Endothelial cell of umbilical vein (primary cell): ENCODE results near the gene CES5A. TPM values are rescaled to one million over a fixed set of nuclear protein-coding genes. Genes with fewer than 3 reads are reported as not detected.

Experiments used
- BruUV-seq: library from RNA; stranded (reverse); fragments of 400-500 nt; replicated peaks from 2 replicates; lab custom pipeline; 2021; lab: Mats Ljungman, UMichigan
- CTCF ChIA-PET: fragments of 300-600, 350-600 bp; sonication (Branson Sonifier 250); formaldehyde crosslinking; loops from one replicate; lab custom pipeline; 2021; ENCODE audit warnings: antibody characterized with exemption, inconsistent platforms; lab: Charles Lee
- POLR2A ChIA-PET: fragments of 300-600, 350-600 bp; sonication (Branson Sonifier 250); formaldehyde crosslinking; loops from one replicate; lab custom pipeline; 2021; ENCODE audit warnings: antibody characterized with exemption, inconsistent platforms; lab: Charles Lee
- DNase-seq: peaks from one replicate; pipeline ENCODE4 v3.0.0-alpha.2; 2011; ENCODE audit warnings: low read depth, low spot score
- FAIRE-seq: peaks from 2 replicates; lab custom pipeline; 2011; peaks lifted over from hg19 to GRCh38; lab: Jason Lieb, UNC
- H2AFZ ChIP-seq: 2 replicates; pipeline ENCODE4 v1.6.0; 2012; ENCODE audit warnings: low read depth, low read length, control low read depth, inconsistent platforms
- H3K27ac ChIP-seq: 2 replicates; pipeline ENCODE4 v1.5.1; 2011; ENCODE audit warnings: low read depth, mild to moderate bottlenecking, control low read depth, low read length, moderate library complexity; ENCODE audit not compliant: insufficient read depth
- H3K27me3 ChIP-seq, 2 experiments: 2 replicates each; pipeline versions ENCODE4 v1.6.0 to v1.6.1; 2011; ENCODE audit warnings: low read length in 2 of 2, mixed read lengths in 1 of 2; ENCODE audit not compliant: control insufficient read depth in 2 of 2, insufficient read depth in 2 of 2
- H3K36me3 ChIP-seq, 2 experiments: 2 replicates in 1 of 2; 3 replicates in 1 of 2; pipeline ENCODE4 v1.5.1; 2011; ENCODE audit warnings: low read length in 2 of 2, mild to moderate bottlenecking in 1 of 2, moderate library complexity in 1 of 2; ENCODE audit not compliant: control insufficient read depth in 2 of 2, insufficient read depth in 2 of 2; ENCODE audit errors: extremely low read depth in 1 of 2
- H3K4me1 ChIP-seq: 3 replicates; pipeline ENCODE4 v1.5.1; 2011; ENCODE audit warnings: mild to moderate bottlenecking, low read length; ENCODE audit not compliant: control insufficient read depth, insufficient read depth; ENCODE audit errors: extremely low read depth
- H3K4me2 ChIP-seq: 2 replicates; pipeline ENCODE4 v1.6.1; 2011; ENCODE audit warnings: low read length, control low read depth, mixed read lengths; ENCODE audit not compliant: insufficient read depth
- H3K4me3 ChIP-seq, 3 experiments: fragments of 200-600 bp in 1 of 3; sonication (generic), shearing (Covaris generic) in 1 of 3; replicated peaks in 1 of 3; 2 replicates each; pipeline ENCODE4 v1.5.1; 2011 to 2016; ENCODE audit warnings: control low read depth in 3 of 3, low read length in 3 of 3, mild to moderate bottlenecking in 2 of 3, inconsistent platforms in 1 of 3, low read depth in 1 of 3, moderate library complexity in 1 of 3; ENCODE audit not compliant: insufficient read depth in 1 of 3
- H3K79me2 ChIP-seq: 2 replicates; pipeline ENCODE4 v1.6.0; 2012; ENCODE audit warnings: low read length, inconsistent platforms; ENCODE audit not compliant: control insufficient read depth, insufficient read depth
- H3K9ac ChIP-seq: replicated peaks from 2 replicates; pipeline ENCODE3; 2011; ENCODE audit warnings: low read length, control low read depth; ENCODE audit not compliant: insufficient read depth; ENCODE audit errors: extremely low read depth
- H3K9me1 ChIP-seq: replicated peaks from 3 replicates; pipeline ENCODE4 v1.6.0; 2011; ENCODE audit warnings: mild to moderate bottlenecking, low read length; ENCODE audit not compliant: control insufficient read depth, insufficient read depth; ENCODE audit errors: extremely low read depth
- H3K9me3 ChIP-seq: replicated peaks from 2 replicates; pipeline ENCODE4 v1.5.1; 2012; ENCODE audit warnings: low read length, inconsistent platforms; ENCODE audit not compliant: control insufficient read depth, insufficient read depth
- H4K20me1 ChIP-seq: replicated peaks from 2 replicates; pipeline ENCODE3; 2011; ENCODE audit warnings: mild to moderate bottlenecking, low read length; ENCODE audit not compliant: control insufficient read depth, insufficient read depth; ENCODE audit errors: extremely low read depth
- CTCF ChIP-seq, 2 donors: IDR thresholded peaks; 1 replicate in 1 of 2; 2 replicates in 1 of 2; pipeline ENCODE4 v1.5.1; 2011; ENCODE audit warnings: low read length in 2 of 2, mild to moderate bottlenecking in 2 of 2, moderate library complexity in 2 of 2, control low read depth in 1 of 2, inconsistent platforms in 1 of 2, low read depth in 1 of 2; ENCODE audit not compliant: insufficient read depth in 1 of 2; ENCODE audit errors: extremely low read depth in 1 of 2
- EZH2 ChIP-seq: IDR thresholded peaks from 2 replicates; pipeline ENCODE4 v1.6.1; 2012; ENCODE audit warnings: borderline replicate concordance, low read depth, mild to moderate bottlenecking, moderate library complexity, low read length, inconsistent platforms; ENCODE audit not compliant: severe bottlenecking
- FOS ChIP-seq: IDR thresholded peaks from 2 replicates; pipeline ENCODE4 v1.6.1; 2011; ENCODE audit warnings: mild to moderate bottlenecking, low read length, moderate library complexity, borderline replicate concordance; ENCODE audit not compliant: insufficient read depth
- GATA2 ChIP-seq: IDR thresholded peaks from 2 replicates; pipeline ENCODE4 v1.7.0; 2011; ENCODE audit warnings: low read depth, mild to moderate bottlenecking, moderate library complexity, mixed read lengths, low read length; ENCODE audit not compliant: insufficient read length, insufficient read depth
- JUN ChIP-seq: IDR thresholded peaks from 2 replicates; pipeline ENCODE4 v1.6.1; 2011; ENCODE audit warnings: borderline replicate concordance, low read depth; ENCODE audit not compliant: insufficient read length, insufficient read depth
- MYC ChIP-seq: IDR thresholded peaks from one replicate; pipeline ENCODE4 v1.6.1; 2011; ENCODE audit warnings: mild to moderate bottlenecking, low read depth, low read length
- POLR2A ChIP-seq: IDR thresholded peaks from 2 replicates; pipeline ENCODE4 v1.6.1; 2012; ENCODE audit warnings: low read depth, mild to moderate bottlenecking, control low read depth, low read length
- POLR2AphosphoS5 ChIP-seq: IDR thresholded peaks from 2 replicates; pipeline ENCODE4 v1.6.1; 2012; ENCODE audit warnings: low read depth, mild to moderate bottlenecking, control low read depth, low read length, moderate library complexity; ENCODE audit not compliant: insufficient read depth
- dilution Hi-C: fragments of 300-500 bp; cut with MboI; formaldehyde crosslinking; loops from one replicate; pipeline ENCODE4 v1.15.0; 2019; ENCODE audit warnings: low sequenced_read_pairs; ENCODE audit not compliant: extremely low pct_ligation_motif_present
- intact Hi-C: fragments of 100-400 bp; cut with micrococcal nuclease; formaldehyde crosslinking; loops from one replicate; pipeline ENCODE4 v1.10.0; 2022
- polyA plus RNA-seq, 4 experiments: library from polyadenylated mRNA; depleted of rRNA in 3 of 4; stranded (reverse) in 3 of 4; unstranded in 1 of 4; fragments of >200 nt; gene quantifications; 2 replicates each; pipeline versions ENCODE4 v1.2.1 to v1.2.3, GENCODE V29; 2011 to 2012; ENCODE audit warnings: missing spikeins in 1 of 4
- total RNA-seq: library from RNA; stranded (reverse); gene quantifications from 2 replicates; pipeline ENCODE4 v1.2.3, GENCODE V29; 2021
- TF ChIP-seq, protein P1 (sequence below): IDR thresholded peaks from 2 replicates; pipeline ENCODE4 v1.6.1; 2011; ENCODE audit not compliant: insufficient read depth, insufficient read length

Gene CES5A
- total and polyA plus RNA-seq, 2 donors (not counting 3 experiments of a cell fraction or from before 2014, with no cell fraction given), result not detected

GRCh38 chr16:55842369-55843104 is 32.6 kb downstream of the CES5A start:
- Histone ChIP-seq H4K20me1 (no peaks in the 10 kb centered on the region), H3K4me2 (no peak overlapping the region), H3K9me3 (no peaks in the 10 kb centered on the region), H3K79me2 (no peaks in the 10 kb centered on the region), H3K36me3 (no peaks in the 10 kb centered on the region), H3K27me3 (no peaks in the 10 kb centered on the region), H3K9ac (no peak overlapping the region), H2AFZ (no peak overlapping the region), H3K4me1 (no peaks in the 10 kb centered on the region), H3K4me3 (no peak overlapping the region), H3K9me1 (no peaks in the 10 kb centered on the region), H3K27ac (no peak overlapping the region)
- intact Hi-C loops (loop anchor here (1.0 to 10.0 kb wide), 3 partner anchors 130 to 472 kb away; no protein-coding TSS in a partner anchor), dilution Hi-C loops (loop anchor here (25.0 kb wide), 1 partner anchor 105 kb away; no protein-coding TSS in a partner anchor)
- CTCF ChIA-PET, result interaction anchor here (0.8 to 2.1 kb wide), 6 partner anchors 9 to 476 kb away, joined by 3 to 26 read pairs (median 5); partner anchors contain the start of gene CES1
- TF ChIP-seq POLR2A (no peak), CTCF (IDR thresholded peaks at IDR 0.05; ENCODE audit: extremely low read depth in 1 of 2, insufficient read depth in 1 of 2, low read depth in 1 of 2, low read length in 2 of 2) (peak; percentile 47 to 56)
- DNase-seq (peak; percentile 48), FAIRE-seq (peak; percentile 54)
- BruUV-seq, result no TSS peak
- POLR2A ChIA-PET, result no interaction called here

DNA sequence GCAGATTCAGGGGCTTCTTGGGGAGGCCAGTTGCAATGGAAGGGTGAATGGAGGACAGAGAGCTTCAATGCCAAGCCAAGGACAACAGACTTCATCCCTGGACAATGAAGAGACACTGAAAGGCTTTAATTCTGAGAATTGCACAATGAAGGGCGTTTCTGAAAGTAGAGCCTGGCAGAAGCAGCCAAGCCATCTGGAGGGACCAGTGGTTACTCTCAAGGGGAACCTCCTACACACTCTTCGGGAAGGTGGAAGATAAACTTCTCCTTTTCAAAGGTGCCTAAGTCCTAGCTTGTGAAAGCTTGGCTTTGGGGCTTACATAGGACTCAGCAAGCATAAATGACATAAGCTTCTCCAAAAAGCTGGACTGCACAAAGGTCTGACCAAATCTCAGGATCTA is 36.1 kb downstream of the CES5A start:
- Histone ChIP-seq H3K9me3 (no peaks in the 10 kb centered on the region), H3K36me3 (no peaks in the 10 kb centered on the region), H3K27ac (no peak overlapping the region), H3K27me3 (no peaks in the 10 kb centered on the region), H3K4me3 (no peak overlapping the region), H3K79me2 (no peaks in the 10 kb centered on the region), H3K9ac (no peak overlapping the region), H4K20me1 (no peaks in the 10 kb centered on the region), H3K4me2 (no peak overlapping the region), H3K4me1 (no peaks in the 10 kb centered on the region), H2AFZ (no peak overlapping the region), H3K9me1 (no peaks in the 10 kb centered on the region)
- CTCF ChIA-PET, result interaction anchor here (0.9 to 3.1 kb wide), 3 partner anchors 10 to 374 kb away, joined by 3 to 15 read pairs (median 6); no protein-coding TSS in a partner anchor
- no peak for DNase-seq
- POLR2A ChIA-PET, result no interaction called here
- no peak for FAIRE-seq
- TF ChIP-seq CTCF (IDR thresholded peaks at IDR 0.05; ENCODE audit: extremely low read depth in 1 of 2, insufficient read depth in 1 of 2, low read depth in 1 of 2, low read length in 2 of 2), result no peak
- no peak for TF ChIP-seq GATA2
- no peak for TF ChIP-seq POLR2AphosphoS5
- TF ChIP-seq EZH2, result no peak
- TF ChIP-seq, protein P1, sequence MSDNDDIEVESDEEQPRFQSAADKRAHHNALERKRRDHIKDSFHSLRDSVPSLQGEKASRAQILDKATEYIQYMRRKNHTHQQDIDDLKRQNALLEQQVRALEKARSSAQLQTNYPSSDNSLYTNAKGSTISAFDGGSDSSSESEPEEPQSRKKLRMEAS, result no peak
- no peak for TF ChIP-seq POLR2A
- no peak for TF ChIP-seq FOS
- no peak for TF ChIP-seq JUN
- no peak for TF ChIP-seq MYC
- intact Hi-C loops, result loop anchor here (1.0 kb wide), 1 partner anchor 120 kb away; no protein-coding TSS in a partner anchor
- dilution Hi-C loops, result loop anchor here (25.0 kb wide), 1 partner anchor 102 kb away; no protein-coding TSS in a partner anchor
- BruUV-seq, result no TSS peak
